ENCODE results near the gene CIAO1. TPM values are rescaled to one million over a fixed set of nuclear protein-coding genes. Genes with fewer than 3 reads are reported as not detected.

The CIAO1 gene
- total and polyA plus RNA-seq, 2 of the 13 experiments (the other 11 are each of a cell fraction or from before 2014, with no cell fraction given), result 99.3 to 120 TPM

DNA sequence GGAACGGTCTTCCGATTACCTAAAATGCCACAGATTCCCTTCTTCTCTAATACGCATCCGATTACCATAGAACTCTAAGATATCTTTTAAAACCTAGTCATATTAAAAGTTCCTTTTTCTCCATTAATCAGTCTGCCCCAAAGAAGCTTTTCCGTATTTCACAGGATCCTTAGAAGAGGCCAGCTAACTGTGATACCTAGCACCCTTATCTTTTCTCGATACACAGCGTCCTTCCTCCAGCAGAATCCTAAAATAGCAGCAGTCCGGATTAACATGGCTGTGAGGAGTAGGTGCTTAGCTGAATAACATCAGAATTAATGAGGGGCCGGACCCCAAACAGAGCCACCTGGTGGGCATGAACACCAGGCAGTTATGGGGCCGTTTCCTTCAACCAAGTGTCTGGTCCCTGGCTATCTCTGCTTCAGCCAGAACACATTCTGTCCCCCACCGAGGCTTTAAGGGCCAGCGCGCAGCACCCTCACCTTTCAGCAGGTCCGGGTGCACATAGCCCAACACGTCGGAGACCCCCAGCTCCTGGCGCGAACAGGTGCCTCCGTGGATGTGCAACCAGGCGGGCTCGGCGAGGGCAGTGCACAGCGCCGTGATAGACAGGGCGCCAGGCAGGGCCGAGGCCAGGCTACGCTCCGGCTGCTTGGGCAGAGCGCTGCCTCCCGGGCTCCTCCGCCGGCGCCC lies 1.2 kb upstream of the CIAO1 start (continued):
- TF ChIP-seq, protein P1, sequence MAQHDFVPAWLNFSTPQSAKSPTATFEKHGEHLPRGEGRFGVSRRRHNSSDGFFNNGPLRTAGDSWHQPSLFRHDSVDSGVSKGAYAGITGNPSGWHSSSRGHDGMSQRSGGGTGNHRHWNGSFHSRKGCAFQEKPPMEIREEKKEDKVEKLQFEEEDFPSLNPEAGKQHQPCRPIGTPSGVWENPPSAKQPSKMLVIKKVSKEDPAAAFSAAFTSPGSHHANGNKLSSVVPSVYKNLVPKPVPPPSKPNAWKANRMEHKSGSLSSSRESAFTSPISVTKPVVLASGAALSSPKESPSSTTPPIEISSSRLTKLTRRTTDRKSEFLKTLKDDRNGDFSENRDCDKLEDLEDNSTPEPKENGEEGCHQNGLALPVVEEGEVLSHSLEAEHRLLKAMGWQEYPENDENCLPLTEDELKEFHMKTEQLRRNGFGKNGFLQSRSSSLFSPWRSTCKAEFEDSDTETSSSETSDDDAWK (CRISPR knock-in tag; IDR thresholded peaks at IDR 0.05), result no peak
- TF ChIP-seq ZNF501 (CRISPR knock-in tag; IDR thresholded peaks at IDR 0.05) (no peak), SAP130 (CRISPR knock-in tag; IDR thresholded peaks at IDR 0.05; ENCODE audit: low read depth) (peak; percentile 33; the same call in 1 of the 2 replicates), ZNF329 (CRISPR knock-in tag; IDR thresholded peaks at IDR 0.05; ENCODE audit: low read depth) (no peak), ZSCAN21 (CRISPR knock-in tag; IDR thresholded peaks at IDR 0.05; ENCODE audit: borderline replicate concordance) (no peak), POLR2AphosphoS2 (IDR thresholded peaks at IDR 0.05; ENCODE audit: low read depth, low read length) (no peak), ZNF780A (CRISPR knock-in tag; IDR thresholded peaks at IDR 0.05) (no peak), SALL1 (CRISPR knock-in tag; IDR thresholded peaks at IDR 0.05) (peak; percentile 23; the same call in 1 of the 2 replicates), ASH2L (IDR thresholded peaks at IDR 0.05; ENCODE audit: insufficient read length, low read depth, low read length) (no peak), ZNF614 (CRISPR knock-in tag; IDR thresholded peaks at IDR 0.05; ENCODE audit: borderline replicate concordance) (no peak), BCL6 (CRISPR knock-in tag; IDR thresholded peaks at IDR 0.05) (no peak), TP53 (CRISPR knock-in tag; conservative IDR thresholded peaks at IDR 0.05) (no peak), KDM1A (CRISPR knock-in tag; IDR thresholded peaks at IDR 0.05) (no peak), ZBTB20 (CRISPR knock-in tag; IDR thresholded peaks at IDR 0.05; ENCODE audit: borderline replicate concordance, low read depth) (no peak), SNAI1 (CRISPR knock-in tag; IDR thresholded peaks at IDR 0.05; ENCODE audit: borderline replicate concordance) (0 out of 2 replicates have a peak, but pooled peaks have one; percentile 14), DNMT1 (CRISPR knock-in tag; IDR thresholded peaks at IDR 0.05) (peak; percentile 86), STAG1 (CRISPR knock-in tag; IDR thresholded peaks at IDR 0.05) (peak; percentile 58), SP4 (CRISPR knock-in tag; IDR thresholded peaks at IDR 0.05) (0 out of 2 replicates have a peak, but pooled peaks have one; percentile 27), TBX3 (IDR thresholded peaks at IDR 0.05; ENCODE audit: borderline replicate concordance) (no peak), ZNF20 (CRISPR knock-in tag; IDR thresholded peaks at IDR 0.05) (no peak)
- TF ChIP-seq, protein P2, sequence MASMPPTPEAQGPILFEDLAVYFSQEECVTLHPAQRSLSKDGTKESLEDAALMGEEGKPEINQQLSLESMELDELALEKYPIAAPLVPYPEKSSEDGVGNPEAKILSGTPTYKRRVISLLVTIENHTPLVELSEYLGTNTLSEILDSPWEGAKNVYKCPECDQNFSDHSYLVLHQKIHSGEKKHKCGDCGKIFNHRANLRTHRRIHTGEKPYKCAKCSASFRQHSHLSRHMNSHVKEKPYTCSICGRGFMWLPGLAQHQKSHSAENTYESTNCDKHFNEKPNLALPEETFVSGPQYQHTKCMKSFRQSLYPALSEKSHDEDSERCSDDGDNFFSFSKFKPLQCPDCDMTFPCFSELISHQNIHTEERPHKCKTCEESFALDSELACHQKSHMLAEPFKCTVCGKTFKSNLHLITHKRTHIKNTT (CRISPR knock-in tag; IDR thresholded peaks at IDR 0.05), result no peak
- TF ChIP-seq, protein P3, sequence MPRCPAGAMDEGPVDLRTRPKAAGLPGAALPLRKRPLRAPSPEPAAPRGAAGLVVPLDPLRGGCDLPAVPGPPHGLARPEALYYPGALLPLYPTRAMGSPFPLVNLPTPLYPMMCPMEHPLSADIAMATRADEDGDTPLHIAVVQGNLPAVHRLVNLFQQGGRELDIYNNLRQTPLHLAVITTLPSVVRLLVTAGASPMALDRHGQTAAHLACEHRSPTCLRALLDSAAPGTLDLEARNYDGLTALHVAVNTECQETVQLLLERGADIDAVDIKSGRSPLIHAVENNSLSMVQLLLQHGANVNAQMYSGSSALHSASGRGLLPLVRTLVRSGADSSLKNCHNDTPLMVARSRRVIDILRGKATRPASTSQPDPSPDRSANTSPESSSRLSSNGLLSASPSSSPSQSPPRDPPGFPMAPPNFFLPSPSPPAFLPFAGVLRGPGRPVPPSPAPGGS (CRISPR knock-in tag; IDR thresholded peaks at IDR 0.05), result no peak; the same call in 1 of the 2 replicates
- TF ChIP-seq, protein P4, sequence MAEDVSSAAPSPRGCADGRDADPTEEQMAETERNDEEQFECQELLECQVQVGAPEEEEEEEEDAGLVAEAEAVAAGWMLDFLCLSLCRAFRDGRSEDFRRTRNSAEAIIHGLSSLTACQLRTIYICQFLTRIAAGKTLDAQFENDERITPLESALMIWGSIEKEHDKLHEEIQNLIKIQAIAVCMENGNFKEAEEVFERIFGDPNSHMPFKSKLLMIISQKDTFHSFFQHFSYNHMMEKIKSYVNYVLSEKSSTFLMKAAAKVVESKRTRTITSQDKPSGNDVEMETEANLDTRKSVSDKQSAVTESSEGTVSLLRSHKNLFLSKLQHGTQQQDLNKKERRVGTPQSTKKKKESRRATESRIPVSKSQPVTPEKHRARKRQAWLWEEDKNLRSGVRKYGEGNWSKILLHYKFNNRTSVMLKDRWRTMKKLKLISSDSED (CRISPR knock-in tag; IDR thresholded peaks at IDR 0.05), result no peak
- TF ChIP-seq, protein P5, sequence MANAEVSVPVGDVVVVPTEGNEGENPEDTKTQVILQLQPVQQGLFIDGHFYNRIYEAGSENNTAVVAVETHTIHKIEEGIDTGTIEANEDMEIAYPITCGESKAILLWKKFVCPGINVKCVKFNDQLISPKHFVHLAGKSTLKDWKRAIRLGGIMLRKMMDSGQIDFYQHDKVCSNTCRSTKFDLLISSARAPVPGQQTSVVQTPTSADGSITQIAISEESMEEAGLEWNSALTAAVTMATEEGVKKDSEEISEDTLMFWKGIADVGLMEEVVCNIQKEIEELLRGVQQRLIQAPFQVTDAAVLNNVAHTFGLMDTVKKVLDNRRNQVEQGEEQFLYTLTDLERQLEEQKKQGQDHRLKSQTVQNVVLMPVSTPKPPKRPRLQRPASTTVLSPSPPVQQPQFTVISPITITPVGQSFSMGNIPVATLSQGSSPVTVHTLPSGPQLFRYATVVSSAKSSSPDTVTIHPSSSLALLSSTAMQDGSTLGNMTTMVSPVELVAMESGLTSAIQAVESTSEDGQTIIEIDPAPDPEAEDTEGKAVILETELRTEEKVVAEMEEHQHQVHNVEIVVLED (CRISPR knock-in tag; IDR thresholded peaks at IDR 0.05; ENCODE audit: borderline replicate concordance), result peak; percentile 44; the same call in 1 of the 2 replicates

Measured in HepG2 (cell line).